SK-N-SH (cell line): ENCODE results near the gene GALT.

Experiments
- CTCF ChIP-seq: fragments of 200-600 bp; sonication (generic); IDR thresholded peaks from 2 replicates; pipeline ENCODE4 v1.6.1; 2017; ENCODE audit warnings: antibody characterized with exemption, mild to moderate bottlenecking, moderate library complexity
- ELF1 ChIP-seq: IDR thresholded peaks from 2 replicates; pipeline ENCODE4 v1.4.0; 2012
- EP300 ChIP-seq, 2 experiments: IDR thresholded peaks; 2 replicates each; pipeline versions ENCODE4 v1.4.0 to v1.6.1; 2012; ENCODE audit warnings: borderline replicate concordance in 1 of 2, low read depth in 1 of 2, low read length in 1 of 2
- EZH2phosphoT487 ChIP-seq: fragments of 200-600 bp; sonication (generic); IDR thresholded peaks from 2 replicates; pipeline ENCODE4 v1.6.1; 2017; ENCODE audit warnings: low read depth, mixed run types, mild to moderate bottlenecking, antibody characterized with exemption, moderate library complexity, borderline replicate concordance
- FOSL2 ChIP-seq: IDR thresholded peaks from 2 replicates; pipeline ENCODE4 v1.4.0; 2012; ENCODE audit warnings: low read depth, mild to moderate bottlenecking, moderate library complexity, borderline replicate concordance
- GATA2 ChIP-seq: sonication (generic); formaldehyde crosslinking; IDR thresholded peaks from 2 replicates; pipeline ENCODE4 v1.5.0; 2020; ENCODE audit warnings: mild to moderate bottlenecking, missing genetic modification reagents
- POLR2AphosphoS5 ChIP-seq: IDR thresholded peaks from 2 replicates; pipeline ENCODE4 v1.6.1; 2012; ENCODE audit warnings: low read depth, low read length
- RAD21 ChIP-seq: IDR thresholded peaks from 2 replicates; pipeline ENCODE4 v1.6.1; 2012; ENCODE audit warnings: mild to moderate bottlenecking, low read length
- RFX5 ChIP-seq: IDR thresholded peaks from 2 replicates; pipeline ENCODE4 v1.6.1; 2012; ENCODE audit warnings: mild to moderate bottlenecking, improper control_type of control experiment, low read length
- RXRA ChIP-seq: IDR thresholded peaks from 2 replicates; pipeline ENCODE4 v1.4.0; 2012; ENCODE audit warnings: low read depth, mild to moderate bottlenecking, borderline replicate concordance
- TCF12 ChIP-seq: IDR thresholded peaks from 2 replicates; pipeline ENCODE4 v1.4.0; 2012
- YY1 ChIP-seq: IDR thresholded peaks from 2 replicates; pipeline ENCODE4 v1.4.0; 2012; ENCODE audit warnings: low read depth, mild to moderate bottlenecking
- TF ChIP-seq, protein P1 (sequence below): IDR thresholded peaks from 2 replicates; pipeline ENCODE4 v1.4.0; 2012; ENCODE audit warnings: low read depth
- TF ChIP-seq, protein P2 (sequence below): IDR thresholded peaks from 2 replicates; pipeline ENCODE4; 2012

- no peak for TF ChIP-seq CTCF
- no peak for TF ChIP-seq RFX5
- TF ChIP-seq, protein P1, sequence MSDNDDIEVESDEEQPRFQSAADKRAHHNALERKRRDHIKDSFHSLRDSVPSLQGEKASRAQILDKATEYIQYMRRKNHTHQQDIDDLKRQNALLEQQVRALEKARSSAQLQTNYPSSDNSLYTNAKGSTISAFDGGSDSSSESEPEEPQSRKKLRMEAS: no peak
- no peak for TF ChIP-seq EP300 (IDR thresholded peaks at IDR 0.05; ENCODE audit: borderline replicate concordance in 1 of 2, low read depth in 1 of 2, low read length in 1 of 2)
- TF ChIP-seq GATA2 (CRISPR knock-in tag): no peak
- no peak for TF ChIP-seq FOSL2
- TF ChIP-seq, protein P2, sequence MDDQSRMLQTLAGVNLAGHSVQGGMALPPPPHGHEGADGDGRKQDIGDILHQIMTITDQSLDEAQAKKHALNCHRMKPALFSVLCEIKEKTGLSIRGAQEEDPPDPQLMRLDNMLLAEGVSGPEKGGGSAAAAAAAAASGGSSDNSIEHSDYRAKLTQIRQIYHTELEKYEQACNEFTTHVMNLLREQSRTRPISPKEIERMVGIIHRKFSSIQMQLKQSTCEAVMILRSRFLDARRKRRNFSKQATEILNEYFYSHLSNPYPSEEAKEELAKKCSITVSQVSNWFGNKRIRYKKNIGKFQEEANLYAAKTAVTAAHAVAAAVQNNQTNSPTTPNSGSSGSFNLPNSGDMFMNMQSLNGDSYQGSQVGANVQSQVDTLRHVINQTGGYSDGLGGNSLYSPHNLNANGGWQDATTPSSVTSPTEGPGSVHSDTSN: no peak
- TF ChIP-seq ELF1: no peak
- no peak for TF ChIP-seq RAD21
- no peak for TF ChIP-seq TCF12
- TF ChIP-seq EZH2phosphoT487: no peak
- no peak for TF ChIP-seq POLR2AphosphoS5
- no peak for TF ChIP-seq YY1
- TF ChIP-seq RXRA: no peak
Measured at GRCh38 chr9:34600908-34601307, 45.6 kb upstream of the GALT start.
